RWPE1 (cell line): ENCODE results near the gene ZDHHC19.
A peak's percentile ranks its signal among the peaks of the same experiment; 100 is the strongest.
"Not testable (repeated sequence)": the region's sequence is repeated elsewhere in the genome, so short reads cannot be mapped to it uniquely, and the experiment has no call there.

Experiments
- CTCF ChIA-PET: fragments of 350-600 bp; sonication (Branson Sonifier 250); formaldehyde crosslinking; extraction: SDS; loops from one replicate; lab custom pipeline; 2021; lab: Yijun Ruan, JAX
- POLR2A ChIA-PET: fragments of 400-600 bp; formaldehyde crosslinking; extraction: SDS; loops from one replicate; lab custom pipeline; 2020; ENCODE audit warnings: antibody characterized with exemption; ENCODE audit not compliant: low non-redundant PET; lab: Yijun Ruan, JAX
- DNase-seq: peaks from one replicate; pipeline ENCODE4 v3.0.0; 2012; ENCODE audit warnings: low spot score
- H3K27ac ChIP-seq: fragments of 450-650 bp; 2 replicates; pipeline ENCODE4 v1.5.1; 2017
- CTCF ChIP-seq: fragments of 450-650 bp; conservative IDR thresholded peaks from 2 replicates; pipeline ENCODE4 v1.5.1; 2017; ENCODE audit warnings: low read depth, mild to moderate bottlenecking

ZDHHC19 gene

GRCh38 chr3:196189566-196190347 lies 21.4 kb downstream of the ZDHHC19 start:
- ChIA-PET POLR2A (no interaction called here), CTCF (interaction anchor here (0.6 kb wide), 1 partner anchor 114 kb away, joined by 7 read pairs; no protein-coding TSS in a partner anchor)
- TF ChIP-seq CTCF, result no peak
- no peak overlapping the region for H3K27ac ChIP-seq
- DNase-seq, result no peak

- ChIA-PET CTCF (interaction anchor here (0.6 kb wide), 2 partner anchors 49 to 233 kb away, joined by 3 read pairs; no protein-coding TSS in a partner anchor), POLR2A (no interaction called here)
- DNase-seq, result no peak
- no peak for TF ChIP-seq CTCF
- H3K27ac ChIP-seq, result no peak overlapping the region
Observed at GRCh38 chr3:196186651-196187573, 24.3 kb downstream of the ZDHHC19 start.

- DNase-seq, result no peak
- CTCF ChIA-PET, result no interaction called here
- POLR2A ChIA-PET, result no interaction called here
- no peak overlapping the region for H3K27ac ChIP-seq
- TF ChIP-seq CTCF, result no peak
Observed at GRCh38 chr3:196184881-196185280, 26.3 kb downstream of the ZDHHC19 start.

- DNase-seq, POLR2A ChIA-PET, CTCF ChIA-PET, H3K27ac ChIP-seq: not testable (repeated sequence)
Observed at GRCh38 chr3:196184169-196184432, 27.1 kb downstream of the ZDHHC19 start.

- TF ChIP-seq CTCF, result no peak
- POLR2A ChIA-PET, result no interaction called here
- CTCF ChIA-PET, result interaction anchor here (0.7 to 0.9 kb wide), 2 partner anchors 34 to 96 kb away, joined by 3 to 5 read pairs; no protein-coding TSS in a partner anchor
- no peak for DNase-seq
- no peak overlapping the region for H3K27ac ChIP-seq
Observed at GRCh38 chr3:196181127-196181546, 30.1 kb downstream of the ZDHHC19 start.

- H3K27ac ChIP-seq, result peak overlapping the region; percentile 69
- TF ChIP-seq CTCF, result no peak
- DNase-seq, result no peak
- ChIA-PET POLR2A (interaction anchor here (0.8 kb wide), 1 partner anchor 110 kb away, joined by 4 read pairs; no protein-coding TSS in a partner anchor), CTCF (interaction anchor here (0.7 kb wide), 1 partner anchor 8 kb away, joined by 5 read pairs; no protein-coding TSS in a partner anchor)
Observed at GRCh38 chr3:196180346-196180745, 30.9 kb downstream of the ZDHHC19 start.
